Chondrocyte (in vitro differentiated cells): ENCODE data around the gene MCM7. TPM values are rescaled to one million over a fixed set of nuclear protein-coding genes. Genes with fewer than 3 reads are reported as not detected.
A peak's percentile ranks its signal among the peaks of the same experiment; 100 is the strongest.

ENCODE experiments used
- DNase-seq: peaks from one replicate; pipeline ENCODE4 v3.0.0; 2021; ENCODE audit warnings: mixed read lengths, low spot score
- H3K27ac Mint-ChIP-seq: one replicate; pipeline ENCODE4 v1.8.0; 2021; ENCODE audit warnings: mild to moderate bottlenecking, moderate library complexity, mixed read lengths; ENCODE audit not compliant: unreplicated experiment
- H3K27me3 Mint-ChIP-seq: 2 replicates; pipeline ENCODE4 v1.8.0; 2021; ENCODE audit warnings: low read depth, mixed read lengths
- H3K36me3 Mint-ChIP-seq: 2 replicates; pipeline ENCODE4 v1.8.0; 2021; ENCODE audit warnings: low read depth, mixed read lengths
- H3K4me1 Mint-ChIP-seq: 2 replicates; pipeline ENCODE4 v1.8.0; 2021; ENCODE audit warnings: low read depth, mild to moderate bottlenecking, mixed read lengths
- H3K4me3 Mint-ChIP-seq: one replicate; pipeline ENCODE4 v1.8.0; 2021; ENCODE audit warnings: mild to moderate bottlenecking, moderate library complexity, mixed read lengths; ENCODE audit not compliant: unreplicated experiment
- H3K9me3 Mint-ChIP-seq: 2 replicates; pipeline ENCODE4 v1.8.0; 2021; ENCODE audit warnings: low read depth, mixed read lengths
- total RNA-seq: library from RNA; stranded (reverse); gene quantifications from 3 replicates; pipeline ENCODE4 v1.2.1, GENCODE V29; 2021
- TF ChIP-seq, protein P1 (sequence below): fragments of 200-600 bp; sonication (generic); IDR thresholded peaks from 2 replicates; pipeline ENCODE4 v1.5.0; 2021; ENCODE audit warnings: antibody characterized with exemption, mild to moderate bottlenecking, moderate library complexity

The MCM7 gene
- total RNA-seq, 1 donor from 2014 or later: 34.0 TPM

DNA sequence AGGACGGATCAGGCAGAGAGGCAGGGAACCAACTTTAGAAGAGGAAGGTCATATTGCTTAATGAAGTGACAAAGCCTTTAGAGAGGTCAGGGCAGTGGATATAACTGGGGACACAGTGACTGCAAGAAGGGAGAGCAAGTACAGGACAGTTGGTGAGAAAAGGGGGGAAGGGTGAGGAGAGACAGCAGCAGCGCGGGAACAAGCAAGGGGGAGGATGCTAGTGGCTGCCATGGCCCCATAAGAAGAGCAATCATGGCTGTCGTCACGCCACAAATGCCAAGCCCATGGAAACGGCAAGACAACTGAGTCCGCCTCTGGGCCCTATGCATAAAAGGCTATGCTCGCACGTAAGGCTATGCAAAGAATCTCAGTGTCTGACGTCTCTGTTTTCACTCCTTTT, 28.7 kb downstream of the MCM7 start:
- H3K36me3 Mint-ChIP-seq: peaks cover 70% of the 10 kb centered on the region
- H3K27me3 Mint-ChIP-seq: no peaks in the 10 kb centered on the region
- H3K4me1 Mint-ChIP-seq: peaks cover 3% of the 10 kb centered on the region
- no peak overlapping the region for H3K27ac Mint-ChIP-seq
- H3K4me3 Mint-ChIP-seq: no peak overlapping the region
- peaks cover 28% of the 10 kb centered on the region for H3K9me3 Mint-ChIP-seq
- TF ChIP-seq, protein P1, sequence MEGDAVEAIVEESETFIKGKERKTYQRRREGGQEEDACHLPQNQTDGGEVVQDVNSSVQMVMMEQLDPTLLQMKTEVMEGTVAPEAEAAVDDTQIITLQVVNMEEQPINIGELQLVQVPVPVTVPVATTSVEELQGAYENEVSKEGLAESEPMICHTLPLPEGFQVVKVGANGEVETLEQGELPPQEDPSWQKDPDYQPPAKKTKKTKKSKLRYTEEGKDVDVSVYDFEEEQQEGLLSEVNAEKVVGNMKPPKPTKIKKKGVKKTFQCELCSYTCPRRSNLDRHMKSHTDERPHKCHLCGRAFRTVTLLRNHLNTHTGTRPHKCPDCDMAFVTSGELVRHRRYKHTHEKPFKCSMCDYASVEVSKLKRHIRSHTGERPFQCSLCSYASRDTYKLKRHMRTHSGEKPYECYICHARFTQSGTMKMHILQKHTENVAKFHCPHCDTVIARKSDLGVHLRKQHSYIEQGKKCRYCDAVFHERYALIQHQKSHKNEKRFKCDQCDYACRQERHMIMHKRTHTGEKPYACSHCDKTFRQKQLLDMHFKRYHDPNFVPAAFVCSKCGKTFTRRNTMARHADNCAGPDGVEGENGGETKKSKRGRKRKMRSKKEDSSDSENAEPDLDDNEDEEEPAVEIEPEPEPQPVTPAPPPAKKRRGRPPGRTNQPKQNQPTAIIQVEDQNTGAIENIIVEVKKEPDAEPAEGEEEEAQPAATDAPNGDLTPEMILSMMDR: no peak
- no peak for DNase-seq

GRCh38 chr7:100071018-100071723, 30.0 kb downstream of the MCM7 start:
- no peak overlapping the region for H3K27ac Mint-ChIP-seq
- no peak for DNase-seq
- peaks cover 28% of the 10 kb centered on the region for H3K9me3 Mint-ChIP-seq
- H3K27me3 Mint-ChIP-seq: no peaks in the 10 kb centered on the region
- TF ChIP-seq, protein P1: no peak
- peaks cover 63% of the 10 kb centered on the region for H3K36me3 Mint-ChIP-seq
- H3K4me1 Mint-ChIP-seq: no peaks in the 10 kb centered on the region
- no peak overlapping the region for H3K4me3 Mint-ChIP-seq

DNA sequence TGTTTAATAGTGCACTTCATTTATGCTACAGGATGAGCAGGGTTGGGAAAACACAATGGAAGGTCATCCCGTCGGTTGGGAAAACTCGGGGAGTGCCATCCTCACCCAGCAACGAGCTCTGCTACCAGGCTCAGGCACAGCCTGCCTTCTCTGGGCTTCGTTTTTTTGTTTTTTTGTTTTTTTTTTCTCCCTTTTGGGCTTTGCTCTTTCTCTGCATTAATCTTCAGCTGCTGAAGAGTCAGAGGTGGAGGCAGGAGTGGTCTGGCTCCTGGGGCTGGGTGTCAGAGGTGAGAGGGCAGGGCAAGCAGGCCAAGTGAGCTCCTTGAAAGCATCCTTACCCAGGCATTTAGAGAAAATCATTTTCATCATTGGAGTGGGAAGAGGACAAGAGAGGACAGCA, 31.2 kb downstream of the MCM7 start:
- TF ChIP-seq, protein P1: no peak
- no peak for DNase-seq
- H3K36me3 Mint-ChIP-seq: peaks cover 53% of the 10 kb centered on the region
- H3K4me3 Mint-ChIP-seq: no peak overlapping the region
- H3K27ac Mint-ChIP-seq: peak overlapping the region; percentile 41
- H3K27me3 Mint-ChIP-seq: no peaks in the 10 kb centered on the region
- H3K9me3 Mint-ChIP-seq: peaks cover 28% of the 10 kb centered on the region
- H3K4me1 Mint-ChIP-seq: no peaks in the 10 kb centered on the region

DNA sequence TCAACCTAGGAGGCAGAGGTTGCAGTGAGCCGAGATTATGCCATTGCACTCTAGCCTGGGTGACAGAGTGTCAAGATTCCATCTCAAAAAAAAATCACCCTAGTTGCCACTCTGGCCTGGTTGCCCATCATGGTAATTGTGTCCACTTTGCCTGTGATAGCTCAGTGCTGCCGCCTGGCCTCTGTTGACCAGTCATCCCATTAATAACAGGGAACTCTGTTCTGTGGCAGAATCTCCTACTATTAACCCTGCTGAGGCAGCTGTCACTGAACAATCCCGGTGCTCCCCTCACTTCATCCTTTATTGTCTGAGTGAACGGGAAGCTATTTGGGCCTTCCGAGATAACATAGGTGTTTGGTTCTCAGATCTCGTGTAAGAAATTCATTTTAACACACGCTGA, 34.2 kb downstream of the MCM7 start:
- TF ChIP-seq, protein P1: no peak
- peaks cover 18% of the 10 kb centered on the region for H3K9me3 Mint-ChIP-seq
- DNase-seq: no peak
- no peaks in the 10 kb centered on the region for H3K27me3 Mint-ChIP-seq
- H3K36me3 Mint-ChIP-seq: peaks cover 40% of the 10 kb centered on the region
- no peaks in the 10 kb centered on the region for H3K4me1 Mint-ChIP-seq
- H3K27ac Mint-ChIP-seq: no peak overlapping the region
- no peak overlapping the region for H3K4me3 Mint-ChIP-seq

GRCh38 chr7:100065452-100066186, 35.6 kb downstream of the MCM7 start:
- no peak overlapping the region for H3K27ac Mint-ChIP-seq
- peaks cover 4% of the 10 kb centered on the region for H3K9me3 Mint-ChIP-seq
- no peak for DNase-seq

More at GRCh38 chr7:100065452-100066186, 35.6 kb downstream of the MCM7 start:
- H3K36me3 Mint-ChIP-seq: peaks cover 32% of the 10 kb centered on the region
- TF ChIP-seq, protein P1: no peak
- no peaks in the 10 kb centered on the region for H3K27me3 Mint-ChIP-seq
- H3K4me1 Mint-ChIP-seq: no peaks in the 10 kb centered on the region
- H3K4me3 Mint-ChIP-seq: no peak overlapping the region
